Measurements from ENCODE around the gene ELMOD3. TPM values are rescaled to one million over a fixed set of nuclear protein-coding genes. Genes with fewer than 3 reads are reported as not detected.
A peak's percentile ranks its signal among the peaks of the same experiment; 100 is the strongest.
"Not testable (repeated sequence)": the region's sequence is repeated elsewhere in the genome, so short reads cannot be mapped to it uniquely, and the experiment has no call there.

The ELMOD3 gene
- total RNA-seq, 2 donors from 2014 or later: 20.0 to 23.2 TPM

DNA sequence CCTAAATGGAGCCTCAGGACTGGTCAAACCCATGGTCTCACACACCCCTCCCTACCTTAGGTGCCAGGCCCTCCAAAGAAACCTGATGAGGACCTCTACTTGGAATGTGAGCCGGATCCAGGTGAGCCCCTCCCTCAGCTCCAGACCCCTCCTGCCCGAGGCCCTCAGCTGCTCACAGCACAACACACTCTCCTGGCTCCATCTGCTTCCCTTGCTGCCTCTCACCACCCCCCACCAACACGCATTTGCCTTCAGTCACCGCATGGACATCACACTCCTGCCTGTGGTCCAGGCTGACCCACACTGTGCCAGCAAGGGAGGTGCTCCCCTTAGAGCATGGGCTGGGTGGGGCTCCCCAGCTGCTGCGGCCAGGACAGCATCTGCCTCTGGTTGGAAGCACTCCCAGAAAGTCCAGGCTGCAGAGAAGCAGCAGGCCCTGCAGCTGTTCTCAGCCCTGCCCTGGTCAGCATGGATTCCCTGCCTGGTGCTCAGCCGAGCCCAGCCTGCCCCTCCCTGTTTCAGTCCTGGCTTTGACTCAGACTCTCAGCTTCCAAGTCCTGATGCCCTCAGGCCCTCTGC lies 79.0 kb downstream of the ELMOD3 start:
- no peak for DNase-seq
- no peaks in the 10 kb centered on the region for H3K36me3 Mint-ChIP-seq (ENCODE audit: low read depth)
- no peaks in the 10 kb centered on the region for H3K9me3 ChIP-seq (ENCODE audit: control insufficient read depth, low read length, poor library complexity, severe bottlenecking)
- no peaks in the 10 kb centered on the region for H3K27me3 Mint-ChIP-seq
- no peak for ATAC-seq
- no peak overlapping the region for H3K4me3 Mint-ChIP-seq
- no peak overlapping the region for H3K27ac Mint-ChIP-seq
- peaks cover 17% of the 10 kb centered on the region for H3K4me1 Mint-ChIP-seq

DNA sequence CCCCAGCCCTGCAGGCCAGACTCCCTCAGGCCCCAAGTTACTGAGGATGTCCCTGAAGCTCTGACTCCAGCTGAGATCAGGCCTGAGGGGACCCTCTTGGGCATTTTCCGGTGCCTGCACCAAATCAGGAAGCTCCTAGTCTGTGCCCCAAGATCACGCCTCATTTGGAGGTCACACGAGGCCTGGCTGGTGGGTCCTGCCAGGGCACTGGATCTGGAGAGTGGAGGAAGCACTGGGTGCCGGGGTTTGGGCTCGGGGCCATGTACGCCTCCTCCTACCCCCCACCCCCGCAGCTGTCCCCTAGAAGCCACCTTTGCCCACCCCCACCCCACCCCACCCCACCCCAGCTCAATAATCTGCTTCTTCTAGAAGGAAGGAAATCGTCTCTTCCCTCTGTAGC lies 80.1 kb downstream of the ELMOD3 start:
- H3K9me3 ChIP-seq (ENCODE audit: control insufficient read depth, low read length, poor library complexity, severe bottlenecking): no peaks in the 10 kb centered on the region
- H3K4me3 Mint-ChIP-seq: no peak overlapping the region
- DNase-seq: no peak
- peaks cover 14% of the 10 kb centered on the region for H3K4me1 Mint-ChIP-seq
- ATAC-seq: no peak
- no peaks in the 10 kb centered on the region for H3K36me3 Mint-ChIP-seq (ENCODE audit: low read depth)
- H3K27ac Mint-ChIP-seq: no peak overlapping the region
- H3K27me3 Mint-ChIP-seq: no peaks in the 10 kb centered on the region

DNA sequence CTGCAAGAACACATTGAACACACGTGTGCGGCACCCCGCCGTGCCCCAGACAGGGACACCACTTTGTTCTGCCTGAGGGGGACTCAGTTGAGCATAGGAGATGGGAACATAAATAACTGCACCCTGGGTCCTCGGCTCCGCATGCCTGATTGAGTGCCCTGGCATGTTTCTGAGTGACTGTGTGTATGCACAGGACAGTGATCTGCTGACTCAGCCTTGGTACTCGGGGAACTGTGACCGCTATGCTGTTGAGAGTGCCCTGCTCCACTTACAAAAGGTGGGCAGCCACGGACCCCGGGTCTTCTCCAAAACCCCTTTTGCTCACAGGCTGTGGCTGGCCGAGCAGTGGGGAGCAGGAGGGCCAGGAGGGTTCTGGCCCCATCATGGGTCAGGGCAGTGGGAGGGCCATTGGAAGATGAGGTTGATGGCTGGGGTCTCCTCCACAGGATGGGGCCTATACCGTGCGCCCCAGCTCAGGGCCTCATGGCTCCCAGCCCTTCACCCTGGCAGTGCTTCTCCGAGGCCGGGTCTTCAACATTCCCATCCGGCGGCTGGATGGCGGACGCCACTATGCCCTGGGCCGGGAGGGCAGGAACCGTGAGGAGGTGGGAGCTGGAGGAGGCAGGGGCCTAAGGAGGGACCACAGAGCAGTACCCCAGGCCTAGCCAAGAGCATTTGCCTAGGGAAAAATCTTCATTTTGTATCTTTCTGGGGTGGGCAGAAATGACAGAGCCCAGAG lies 80.8 kb downstream of the ELMOD3 start:
- H3K9me3 ChIP-seq (ENCODE audit: control insufficient read depth, low read length, poor library complexity, severe bottlenecking): no peaks in the 10 kb centered on the region
- H3K4me3 Mint-ChIP-seq: no peak overlapping the region
- H3K27ac Mint-ChIP-seq: no peak overlapping the region
- no peaks in the 10 kb centered on the region for H3K27me3 Mint-ChIP-seq
- no peak for ATAC-seq
- no peaks in the 10 kb centered on the region for H3K36me3 Mint-ChIP-seq (ENCODE audit: low read depth)
- no peak for DNase-seq
- peaks cover 13% of the 10 kb centered on the region for H3K4me1 Mint-ChIP-seq

DNA sequence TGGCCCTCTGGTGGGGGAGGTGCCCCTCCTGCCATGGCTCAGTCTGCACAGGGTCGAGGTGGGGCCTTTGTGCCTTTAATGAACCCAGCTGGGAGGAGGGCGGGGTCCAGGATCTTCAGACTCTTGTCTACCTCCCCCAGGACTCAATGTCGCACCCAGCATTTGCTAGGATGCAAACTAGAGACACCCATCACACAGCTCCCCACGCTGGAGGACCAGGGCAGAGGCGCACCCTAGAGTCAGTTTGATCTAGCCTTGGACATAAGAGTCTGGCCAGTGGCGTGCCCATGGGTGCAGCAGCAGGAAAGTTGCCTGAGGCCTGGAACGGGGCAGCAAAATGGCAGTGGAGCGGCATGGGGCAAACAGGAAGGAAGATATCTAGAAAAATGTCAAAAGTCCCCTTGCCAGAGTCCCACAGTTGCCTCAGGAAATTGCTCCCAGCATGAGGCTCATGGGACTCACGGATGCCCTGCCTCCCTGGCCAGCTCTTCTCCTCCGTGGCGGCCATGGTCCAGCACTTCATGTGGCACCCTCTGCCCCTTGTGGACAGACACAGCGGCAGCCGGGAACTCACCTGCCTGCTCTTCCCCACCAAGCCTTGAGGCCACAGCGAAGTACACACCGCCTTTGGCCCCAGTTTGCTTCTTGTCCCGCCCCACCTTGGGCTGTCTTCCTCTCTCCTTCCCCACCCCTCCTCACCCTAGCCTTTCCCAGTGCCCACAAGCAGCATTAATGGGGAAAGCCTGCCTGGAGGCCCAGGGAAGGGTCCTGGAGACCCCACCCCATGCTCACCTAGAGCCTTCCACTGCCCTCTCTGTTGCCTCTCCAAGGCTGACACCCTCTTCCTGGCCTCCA lies 81.6 kb downstream of the ELMOD3 start:
- H3K4me3 Mint-ChIP-seq: peak overlapping the region; percentile 92
- no peak for ATAC-seq
- H3K4me1 Mint-ChIP-seq: peaks cover 15% of the 10 kb centered on the region
- no peak for DNase-seq
- H3K9me3 ChIP-seq (ENCODE audit: control insufficient read depth, low read length, poor library complexity, severe bottlenecking): no peaks in the 10 kb centered on the region
- no peaks in the 10 kb centered on the region for H3K36me3 Mint-ChIP-seq (ENCODE audit: low read depth)
- H3K27me3 Mint-ChIP-seq: no peaks in the 10 kb centered on the region
- peak overlapping the region; percentile 90 for H3K27ac Mint-ChIP-seq

DNA sequence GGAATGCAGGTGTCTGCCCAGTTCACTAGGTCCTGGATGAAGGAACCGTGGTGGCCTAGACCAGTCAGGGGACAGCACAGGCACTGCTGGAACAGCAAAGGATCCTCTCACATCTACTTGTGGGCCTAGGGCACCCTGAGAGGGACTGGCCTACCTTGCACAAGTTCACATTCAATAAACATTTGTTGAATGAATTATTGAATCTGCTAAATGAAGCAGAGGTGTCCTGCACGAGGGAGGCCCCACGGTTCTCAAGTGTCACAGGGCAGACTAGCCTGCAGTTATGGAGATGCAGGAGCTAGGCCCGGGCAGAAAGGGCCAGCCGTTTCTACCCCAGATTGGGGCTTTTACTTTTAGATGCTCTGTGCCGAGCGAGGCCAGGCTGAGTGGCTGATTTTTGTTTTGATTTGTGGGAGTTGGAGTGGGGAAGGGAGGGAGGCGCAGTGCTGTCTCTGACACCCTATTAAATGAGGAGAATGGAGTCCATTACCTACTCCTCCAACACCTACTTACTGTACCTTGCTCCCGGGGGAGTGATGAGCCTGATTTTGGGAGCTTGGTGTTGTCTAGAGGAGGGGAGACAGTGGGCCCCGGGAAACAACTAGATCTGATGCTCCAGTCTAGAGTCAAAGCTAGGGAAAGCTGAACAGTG lies 82.4 kb downstream of the ELMOD3 start:
- DNase-seq (no peak), ATAC-seq (no peak)
- H3K27me3 Mint-ChIP-seq: no peaks in the 10 kb centered on the region
- peaks cover 15% of the 10 kb centered on the region for H3K4me1 Mint-ChIP-seq
- no peaks in the 10 kb centered on the region for H3K9me3 ChIP-seq (ENCODE audit: control insufficient read depth, low read length, poor library complexity, severe bottlenecking)
- peak overlapping the region; percentile 92 for H3K4me3 Mint-ChIP-seq
- peak overlapping the region; percentile 90 for H3K27ac Mint-ChIP-seq
- H3K36me3 Mint-ChIP-seq (ENCODE audit: low read depth): no peaks in the 10 kb centered on the region

DNA sequence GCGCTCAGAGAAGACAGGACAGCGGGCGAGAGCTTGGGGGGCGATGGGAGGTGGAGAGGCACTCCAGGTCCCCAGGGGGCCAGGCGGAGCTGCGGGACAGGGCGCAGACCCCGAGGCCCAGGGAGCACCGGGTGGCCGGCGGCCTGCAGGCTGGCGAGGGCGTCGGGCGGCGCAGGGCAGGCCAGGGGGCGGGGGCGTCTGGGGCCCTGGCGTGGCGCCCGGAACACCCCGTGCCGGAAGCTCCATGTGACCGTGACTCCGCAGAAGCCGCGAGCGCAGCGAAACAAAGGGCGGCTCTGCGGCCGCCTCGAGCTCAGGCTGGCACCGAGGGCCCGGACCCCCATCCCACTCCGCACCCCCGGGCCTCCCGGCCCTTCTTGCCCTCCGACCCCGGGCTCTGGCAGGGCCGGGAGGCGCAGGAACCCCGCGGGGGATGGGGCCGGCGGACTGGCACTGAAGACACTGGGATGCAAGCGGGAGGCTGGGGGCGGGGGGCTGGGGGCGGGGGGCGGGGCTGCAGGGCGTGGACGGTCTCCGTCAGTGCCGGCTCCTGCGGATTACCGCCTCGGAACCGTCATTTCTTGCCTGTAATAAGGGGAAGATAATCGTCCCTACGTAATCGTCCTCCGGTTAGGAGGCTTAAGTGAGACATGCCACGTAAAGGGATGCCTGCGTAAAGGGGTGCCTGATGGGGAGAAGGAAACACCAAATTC lies 83.1 kb downstream of the ELMOD3 start:
- no peaks in the 10 kb centered on the region for H3K9me3 ChIP-seq (ENCODE audit: control insufficient read depth, low read length, poor library complexity, severe bottlenecking)
- peak overlapping the region; percentile 92 for H3K4me3 Mint-ChIP-seq
- peak overlapping the region; percentile 90 for H3K27ac Mint-ChIP-seq
- ATAC-seq: peak; percentile 87
- no peaks in the 10 kb centered on the region for H3K27me3 Mint-ChIP-seq
- H3K36me3 Mint-ChIP-seq (ENCODE audit: low read depth): no peaks in the 10 kb centered on the region
- peak; percentile 53 to 68 (median 66) for DNase-seq
- peaks cover 15% of the 10 kb centered on the region for H3K4me1 Mint-ChIP-seq

DNA sequence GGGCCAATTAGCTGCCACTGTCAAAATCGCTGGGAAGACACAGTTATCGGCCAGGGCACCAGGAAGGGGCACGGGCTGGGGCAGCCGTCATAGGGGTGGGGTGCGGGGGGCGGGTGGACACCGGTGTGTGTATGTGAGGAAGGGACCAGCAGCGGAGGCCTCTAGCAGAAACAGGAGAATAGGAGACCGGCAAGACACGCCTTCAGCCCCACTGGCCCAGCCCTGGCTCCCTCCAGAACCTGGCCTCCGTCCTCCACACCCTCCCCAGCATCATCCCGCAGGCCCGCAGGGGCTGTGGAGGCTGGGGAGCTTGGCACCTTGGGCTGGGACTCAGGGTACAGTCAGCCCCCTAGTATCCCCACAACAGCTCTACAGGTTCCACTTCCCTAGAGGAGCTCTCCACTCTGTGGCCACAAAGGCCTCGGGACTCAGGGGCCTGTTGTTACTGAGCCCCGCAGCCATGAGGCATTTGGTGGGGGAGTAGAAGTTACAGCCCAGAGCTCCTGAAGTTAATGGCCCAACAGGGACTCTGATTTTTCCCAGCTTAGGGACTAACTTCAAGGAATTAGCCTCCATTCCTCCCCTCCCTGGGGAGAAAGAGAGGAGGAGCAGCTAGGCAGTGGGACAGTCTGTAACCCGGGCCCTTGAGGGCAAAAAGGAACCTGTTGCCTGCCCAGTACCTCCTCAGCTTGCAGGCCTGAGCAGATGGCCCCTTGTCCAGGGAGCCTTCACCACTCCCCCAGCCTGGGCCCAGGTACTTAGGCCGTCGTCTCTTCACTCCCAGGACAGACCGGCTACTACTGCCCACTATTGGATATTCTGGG lies 83.8 kb downstream of the ELMOD3 start:
- H3K4me1 Mint-ChIP-seq: peaks cover 15% of the 10 kb centered on the region
- H3K9me3 ChIP-seq (ENCODE audit: control insufficient read depth, low read length, poor library complexity, severe bottlenecking): no peaks in the 10 kb centered on the region
- no peaks in the 10 kb centered on the region for H3K36me3 Mint-ChIP-seq (ENCODE audit: low read depth)
- DNase-seq (no peak), ATAC-seq (peak; percentile 3)
- no peaks in the 10 kb centered on the region for H3K27me3 Mint-ChIP-seq
- peak overlapping the region; percentile 85 for H3K4me3 Mint-ChIP-seq
- peak overlapping the region; percentile 90 for H3K27ac Mint-ChIP-seq

DNA sequence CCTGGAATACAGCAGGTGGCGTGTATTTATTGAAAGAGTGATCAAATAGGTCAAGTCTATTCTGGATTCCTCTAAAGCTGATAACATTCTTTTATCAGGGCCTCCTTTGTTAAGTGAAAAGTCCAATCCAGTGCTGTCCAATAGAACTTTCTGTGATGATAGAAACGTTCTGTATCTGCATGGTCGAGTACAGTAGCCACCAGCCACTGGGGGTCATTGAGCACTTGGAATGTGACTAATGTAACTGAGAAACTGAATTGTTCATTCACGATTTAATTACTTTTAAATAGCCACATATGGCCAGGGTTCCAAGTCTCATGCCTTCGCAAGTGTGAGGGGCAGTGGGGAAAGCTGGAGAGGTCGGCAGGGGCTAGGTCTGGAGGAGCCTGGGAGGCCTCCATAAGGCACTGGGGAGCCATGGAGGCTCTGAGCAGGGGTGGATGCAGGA lies 84.5 kb downstream of the ELMOD3 start:
- Mint-ChIP-seq H3K4me3 (no peak overlapping the region), H3K27me3 (no peaks in the 10 kb centered on the region), H3K36me3 (ENCODE audit: low read depth) (no peaks in the 10 kb centered on the region), H3K27ac (peak overlapping the region; percentile 90), H3K4me1 (peaks cover 15% of the 10 kb centered on the region)
- no peaks in the 10 kb centered on the region for H3K9me3 ChIP-seq (ENCODE audit: control insufficient read depth, low read length, poor library complexity, severe bottlenecking)
- DNase-seq (no peak), ATAC-seq (no peak)

DNA sequence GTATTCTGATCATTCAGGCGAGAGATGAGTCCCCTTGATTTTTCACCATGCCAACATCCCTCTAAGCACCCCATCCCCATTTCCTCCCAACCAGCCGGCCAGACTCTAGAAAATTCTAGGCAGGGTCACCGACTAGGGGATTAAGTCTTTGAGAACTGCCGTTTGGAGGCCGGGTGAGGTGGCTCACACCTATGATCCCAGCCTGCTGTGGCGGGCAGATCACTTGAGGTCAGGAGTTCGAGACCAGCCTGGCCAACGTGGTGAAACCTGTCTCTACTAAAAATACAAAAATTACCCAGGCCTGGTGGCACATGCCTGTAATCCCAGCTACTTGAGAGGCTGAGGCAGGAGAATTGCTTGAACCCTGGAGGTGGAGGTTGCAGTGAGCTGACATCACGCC lies 85.0 kb downstream of the ELMOD3 start:
- Mint-ChIP-seq H3K27ac (peak overlapping the region; percentile 90), H3K4me1 (peaks cover 15% of the 10 kb centered on the region)
- not testable (repeated sequence) for H3K9me3 ChIP-seq (ENCODE audit: control insufficient read depth, low read length, poor library complexity, severe bottlenecking); H3K4me3 Mint-ChIP-seq; DNase-seq; ATAC-seq; H3K36me3 Mint-ChIP-seq (ENCODE audit: low read depth); H3K27me3 Mint-ChIP-seq

DNA sequence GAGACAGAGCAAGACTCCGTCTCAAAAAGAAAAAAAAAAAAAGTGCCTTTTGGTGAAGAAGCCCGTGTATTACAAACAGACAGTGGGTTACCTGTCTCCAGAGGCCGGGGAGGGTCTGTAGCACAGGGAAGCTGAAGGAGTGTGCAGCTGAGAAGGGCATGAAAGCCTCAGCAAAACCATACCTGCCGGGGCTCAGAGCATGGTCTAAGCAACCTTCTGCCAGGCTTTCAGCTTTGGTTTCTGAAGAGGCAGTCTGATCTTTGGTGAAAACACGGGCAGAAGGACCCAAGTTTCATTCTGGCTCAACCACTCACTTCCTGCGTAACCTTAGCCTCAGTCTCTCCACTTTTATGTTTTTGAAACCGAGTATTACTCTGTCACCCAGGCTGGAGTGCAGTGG lies 85.4 kb downstream of the ELMOD3 start:
- ATAC-seq (no peak), DNase-seq (no peak)

DNA sequence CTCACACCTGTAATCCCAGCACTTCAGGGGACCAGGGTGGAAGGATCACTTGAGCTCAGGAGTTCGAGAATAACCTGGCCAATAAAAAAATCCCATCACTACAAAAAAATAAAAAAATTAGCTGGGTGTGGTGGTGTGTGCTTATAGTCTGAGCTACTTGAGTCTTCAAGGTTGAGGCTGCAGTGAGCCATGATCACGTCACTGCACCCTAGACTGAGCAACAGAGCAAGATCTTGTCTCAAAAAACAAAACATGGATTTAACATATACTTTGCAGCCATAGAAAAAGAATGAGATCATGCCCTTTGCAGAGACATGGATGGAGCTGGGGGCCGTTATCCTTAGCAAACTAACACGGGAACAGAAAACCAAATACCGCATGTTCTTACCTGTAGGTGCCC lies 86.2 kb downstream of the ELMOD3 start:
- Mint-ChIP-seq H3K4me1 (peaks cover 15% of the 10 kb centered on the region), H3K36me3 (ENCODE audit: low read depth) (no peaks in the 10 kb centered on the region), H3K27me3 (no peaks in the 10 kb centered on the region), H3K27ac (no peak overlapping the region), H3K4me3 (no peak overlapping the region)
- no peaks in the 10 kb centered on the region for H3K9me3 ChIP-seq (ENCODE audit: control insufficient read depth, low read length, poor library complexity, severe bottlenecking)
- DNase-seq (no peak), ATAC-seq (no peak)

More for the DNA sequence above, 85.4 kb downstream of the ELMOD3 start:
- H3K27me3 Mint-ChIP-seq: no peaks in the 10 kb centered on the region
- H3K9me3 ChIP-seq (ENCODE audit: control insufficient read depth, low read length, poor library complexity, severe bottlenecking): no peaks in the 10 kb centered on the region
- no peaks in the 10 kb centered on the region for H3K36me3 Mint-ChIP-seq (ENCODE audit: low read depth)
- no peak overlapping the region for H3K4me3 Mint-ChIP-seq
- no peak overlapping the region for H3K27ac Mint-ChIP-seq
- H3K4me1 Mint-ChIP-seq: peaks cover 15% of the 10 kb centered on the region

All from T-helper 17 cell (primary cell).